IPS-18c (cell line): ENCODE data around the gene MAPK8.

ENCODE experiments used
- H3K4me3 ChIP-seq: 2 replicates; pipeline ENCODE4 v1.7.0; 2013; ENCODE audit warnings: low read depth, mild to moderate bottlenecking, low read length, moderate library complexity; ENCODE audit not compliant: insufficient read depth
- H3K9me3 ChIP-seq: one replicate; pipeline ENCODE4 v1.6.1; 2013; ENCODE audit warnings: mild to moderate bottlenecking, low read length, moderate library complexity; ENCODE audit not compliant: control insufficient read depth, insufficient read depth

The MAPK8 gene

GRCh38 chr10:48353246-48353645 is 46.8 kb downstream of the MAPK8 start:
- H3K9me3 ChIP-seq: no peaks in the 10 kb centered on the region
- H3K4me3 ChIP-seq: no peak overlapping the region

- H3K4me3 ChIP-seq: no peak overlapping the region
- no peaks in the 10 kb centered on the region for H3K9me3 ChIP-seq
These were observed 51.2 kb downstream of the MAPK8 start for GRCh38 chr10:48357631-48358030.

GRCh38 chr10:48358162-48358561 is 51.7 kb downstream of the MAPK8 start:
- Histone ChIP-seq H3K9me3 (no peaks in the 10 kb centered on the region), H3K4me3 (no peak overlapping the region)

GRCh38 chr10:48358838-48359237 is 52.4 kb downstream of the MAPK8 start:
- H3K9me3 ChIP-seq: no peaks in the 10 kb centered on the region

GRCh38 chr10:48361176-48361575 is 54.7 kb downstream of the MAPK8 start:
- no peak overlapping the region for H3K4me3 ChIP-seq
- no peaks in the 10 kb centered on the region for H3K9me3 ChIP-seq

More at GRCh38 chr10:48358838-48359237, 52.4 kb downstream of the MAPK8 start:
- no peak overlapping the region for H3K4me3 ChIP-seq

GRCh38 chr10:48363617-48364355 is 57.3 kb downstream of the MAPK8 start:
- no peaks in the 10 kb centered on the region for H3K9me3 ChIP-seq
- no peak overlapping the region for H3K4me3 ChIP-seq

GRCh38 chr10:48364659-48365405 is 58.4 kb downstream of the MAPK8 start:
- Histone ChIP-seq H3K4me3 (no peak overlapping the region), H3K9me3 (no peaks in the 10 kb centered on the region)

GRCh38 chr10:48365668-48366067 is 59.2 kb downstream of the MAPK8 start:
- Histone ChIP-seq H3K9me3 (no peaks in the 10 kb centered on the region), H3K4me3 (no peak overlapping the region)

GRCh38 chr10:48366261-48366660 is 59.8 kb downstream of the MAPK8 start:
- no peaks in the 10 kb centered on the region for H3K9me3 ChIP-seq
- H3K4me3 ChIP-seq: no peak overlapping the region

GRCh38 chr10:48369501-48369900 is 63.0 kb downstream of the MAPK8 start:
- no peaks in the 10 kb centered on the region for H3K9me3 ChIP-seq
- H3K4me3 ChIP-seq: no peak overlapping the region

- H3K9me3 ChIP-seq: no peaks in the 10 kb centered on the region
- no peak overlapping the region for H3K4me3 ChIP-seq
These were observed 71.5 kb downstream of the MAPK8 start for GRCh38 chr10:48377751-48378530.

GRCh38 chr10:48378675-48379074 is 72.2 kb downstream of the MAPK8 start:
- Histone ChIP-seq H3K9me3 (no peaks in the 10 kb centered on the region), H3K4me3 (no peak overlapping the region)

- no peak overlapping the region for H3K4me3 ChIP-seq
These were observed 75.5 kb downstream of the MAPK8 start for GRCh38 chr10:48381971-48382370.

GRCh38 chr10:48382982-48383381 is 76.5 kb downstream of the MAPK8 start:
- H3K9me3 ChIP-seq: no peaks in the 10 kb centered on the region
- no peak overlapping the region for H3K4me3 ChIP-seq

More at GRCh38 chr10:48381971-48382370, 75.5 kb downstream of the MAPK8 start:
- H3K9me3 ChIP-seq: no peaks in the 10 kb centered on the region

GRCh38 chr10:48383393-48383792 is 76.9 kb downstream of the MAPK8 start:
- H3K9me3 ChIP-seq: no peaks in the 10 kb centered on the region
- no peak overlapping the region for H3K4me3 ChIP-seq

GRCh38 chr10:48384699-48384982 is 78.2 kb downstream of the MAPK8 start:
- H3K9me3 ChIP-seq: no peaks in the 10 kb centered on the region
- H3K4me3 ChIP-seq: no peak overlapping the region

GRCh38 chr10:48389272-48389671 is 82.8 kb downstream of the MAPK8 start:
- H3K9me3 ChIP-seq: no peaks in the 10 kb centered on the region
- H3K4me3 ChIP-seq: no peak overlapping the region
